DND-41 (cell line): ENCODE data around the gene ZNG1A.
"Not testable (repeated sequence)": the region's sequence is repeated elsewhere in the genome, so short reads cannot be mapped to it uniquely, and the experiment has no call there.

Experiments
- EZH2 ChIP-seq: IDR thresholded peaks from 3 replicates; pipeline ENCODE4 v1.6.1; 2012; ENCODE audit warnings: borderline replicate concordance, low read depth, mild to moderate bottlenecking, moderate library complexity, low read length, inconsistent platforms; ENCODE audit not compliant: severe bottlenecking
- TF ChIP-seq, protein P1 (sequence below): IDR thresholded peaks from 2 replicates; pipeline ENCODE4 v1.5.1; 2012; ENCODE audit warnings: borderline replicate concordance, low read length, moderate library complexity, mild to moderate bottlenecking; ENCODE audit not compliant: poor library complexity, severe bottlenecking; ENCODE audit errors: extremely low read depth

DNA sequence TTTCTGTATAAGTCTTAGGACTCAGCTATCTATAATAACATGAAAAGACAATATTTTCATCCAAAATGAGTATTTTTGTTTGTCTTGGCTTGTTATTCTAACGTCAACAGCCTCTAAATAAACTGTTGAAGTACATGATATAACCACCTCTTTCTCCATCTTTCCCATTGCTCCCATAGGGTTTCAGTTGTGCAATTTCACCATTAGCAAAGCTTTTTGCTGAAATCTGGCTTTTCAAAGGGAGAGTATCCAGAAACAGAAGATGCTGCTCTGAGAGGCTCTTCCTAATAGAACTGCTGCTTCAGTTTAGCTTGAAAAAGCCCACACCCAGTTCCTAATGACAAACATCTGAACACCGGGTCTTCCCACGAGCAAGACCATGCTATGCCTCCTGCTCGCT, 91.8 kb downstream of the ZNG1A start:
- TF ChIP-seq, protein P1, sequence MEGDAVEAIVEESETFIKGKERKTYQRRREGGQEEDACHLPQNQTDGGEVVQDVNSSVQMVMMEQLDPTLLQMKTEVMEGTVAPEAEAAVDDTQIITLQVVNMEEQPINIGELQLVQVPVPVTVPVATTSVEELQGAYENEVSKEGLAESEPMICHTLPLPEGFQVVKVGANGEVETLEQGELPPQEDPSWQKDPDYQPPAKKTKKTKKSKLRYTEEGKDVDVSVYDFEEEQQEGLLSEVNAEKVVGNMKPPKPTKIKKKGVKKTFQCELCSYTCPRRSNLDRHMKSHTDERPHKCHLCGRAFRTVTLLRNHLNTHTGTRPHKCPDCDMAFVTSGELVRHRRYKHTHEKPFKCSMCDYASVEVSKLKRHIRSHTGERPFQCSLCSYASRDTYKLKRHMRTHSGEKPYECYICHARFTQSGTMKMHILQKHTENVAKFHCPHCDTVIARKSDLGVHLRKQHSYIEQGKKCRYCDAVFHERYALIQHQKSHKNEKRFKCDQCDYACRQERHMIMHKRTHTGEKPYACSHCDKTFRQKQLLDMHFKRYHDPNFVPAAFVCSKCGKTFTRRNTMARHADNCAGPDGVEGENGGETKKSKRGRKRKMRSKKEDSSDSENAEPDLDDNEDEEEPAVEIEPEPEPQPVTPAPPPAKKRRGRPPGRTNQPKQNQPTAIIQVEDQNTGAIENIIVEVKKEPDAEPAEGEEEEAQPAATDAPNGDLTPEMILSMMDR = not testable (repeated sequence)
- not testable (repeated sequence) for TF ChIP-seq EZH2
